HuH-7 (cell line): ENCODE results near the gene TMCC2.
A peak's percentile ranks its signal among the peaks of the same experiment; 100 is the strongest.
"Not testable (repeated sequence)": the region's sequence is repeated elsewhere in the genome, so short reads cannot be mapped to it uniquely, and the experiment has no call there.

Source experiments
- DNase-seq: peaks from one replicate; pipeline ENCODE4 v3.0.0; 2011; ENCODE audit warnings: low spot score

The TMCC2 gene

GRCh38 chr1:205280666-205281395, 53.1 kb downstream of the TMCC2 start:
- DNase-seq, result not testable (repeated sequence)

DNA sequence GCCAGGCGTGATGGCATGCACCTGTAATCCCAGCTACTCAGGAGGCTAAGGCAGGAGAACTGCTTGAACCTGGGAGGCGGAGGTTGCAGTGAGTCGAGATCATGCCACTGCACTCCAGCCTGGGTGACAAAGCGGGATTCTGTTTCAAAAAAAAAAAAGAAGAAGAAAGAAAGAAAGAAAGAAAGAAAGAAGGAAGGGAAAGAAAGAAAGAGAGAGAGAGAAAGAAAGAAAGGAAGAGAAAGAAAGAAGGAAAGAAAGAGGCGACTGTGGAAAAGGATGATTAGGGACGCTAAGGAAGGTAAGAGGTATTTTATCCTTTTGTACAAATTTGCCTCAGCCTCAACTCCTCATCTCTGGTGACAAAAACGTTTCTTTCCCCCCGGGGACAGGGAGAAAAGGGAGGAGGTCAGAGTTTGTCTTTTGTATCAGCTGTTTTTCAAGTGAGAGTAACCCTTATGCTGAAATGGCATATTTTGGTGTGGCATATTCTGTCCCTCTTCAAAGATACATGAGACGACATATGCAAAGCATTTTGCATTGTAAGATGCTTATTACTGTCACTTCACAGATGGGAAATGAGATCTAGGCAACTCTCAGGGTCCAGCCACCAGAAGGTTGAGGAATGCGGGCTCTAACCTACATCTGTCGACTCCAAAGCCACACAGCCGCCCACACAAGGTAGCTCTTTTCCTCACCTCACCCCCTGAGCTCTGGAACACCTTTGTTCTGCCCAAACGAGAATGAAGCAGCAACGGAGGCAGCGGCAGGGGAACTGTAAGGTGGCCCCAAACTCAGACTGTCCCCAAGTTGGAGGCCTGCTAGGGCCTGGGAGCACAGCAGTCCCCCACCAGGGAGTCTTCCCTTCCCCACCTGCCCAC, 55.8 kb downstream of the TMCC2 start:
- DNase-seq, result no peak

DNA sequence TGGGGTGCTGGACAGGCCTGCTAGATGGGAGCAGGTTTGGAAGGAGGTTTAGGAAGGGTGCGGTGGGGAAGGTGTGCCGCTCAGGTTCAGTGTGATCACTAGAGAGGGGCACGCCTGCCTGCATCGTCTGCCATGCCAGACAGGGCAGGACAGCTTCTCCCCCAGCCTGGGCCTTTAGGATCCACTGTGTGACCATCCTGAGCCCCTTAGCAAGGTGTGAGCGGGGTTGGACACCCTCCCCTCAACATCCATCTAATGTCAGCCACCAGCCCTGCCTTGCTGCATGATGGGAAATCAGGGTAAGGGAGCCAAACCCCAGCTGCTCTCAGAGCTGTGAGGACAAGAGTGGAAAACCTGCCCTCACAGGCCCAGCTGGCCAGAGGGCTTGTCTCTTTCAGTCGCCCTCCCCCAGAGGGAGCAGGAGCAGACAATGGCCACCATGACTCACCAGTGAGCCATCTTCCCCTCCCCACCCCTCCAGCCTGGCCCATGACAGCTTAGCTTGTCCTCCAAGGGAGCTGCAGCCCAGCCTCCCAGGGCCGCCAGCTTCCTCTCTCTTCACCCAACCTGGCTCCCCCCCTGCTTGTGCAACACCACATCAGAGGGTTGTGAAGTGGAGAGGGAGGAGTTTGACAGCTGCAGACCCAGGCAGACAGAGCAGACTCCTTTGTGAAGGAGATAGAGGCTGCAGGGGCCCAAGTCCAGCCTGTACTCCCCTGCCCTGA, 56.8 kb downstream of the TMCC2 start:
- DNase-seq, result peak; percentile 87

DNA sequence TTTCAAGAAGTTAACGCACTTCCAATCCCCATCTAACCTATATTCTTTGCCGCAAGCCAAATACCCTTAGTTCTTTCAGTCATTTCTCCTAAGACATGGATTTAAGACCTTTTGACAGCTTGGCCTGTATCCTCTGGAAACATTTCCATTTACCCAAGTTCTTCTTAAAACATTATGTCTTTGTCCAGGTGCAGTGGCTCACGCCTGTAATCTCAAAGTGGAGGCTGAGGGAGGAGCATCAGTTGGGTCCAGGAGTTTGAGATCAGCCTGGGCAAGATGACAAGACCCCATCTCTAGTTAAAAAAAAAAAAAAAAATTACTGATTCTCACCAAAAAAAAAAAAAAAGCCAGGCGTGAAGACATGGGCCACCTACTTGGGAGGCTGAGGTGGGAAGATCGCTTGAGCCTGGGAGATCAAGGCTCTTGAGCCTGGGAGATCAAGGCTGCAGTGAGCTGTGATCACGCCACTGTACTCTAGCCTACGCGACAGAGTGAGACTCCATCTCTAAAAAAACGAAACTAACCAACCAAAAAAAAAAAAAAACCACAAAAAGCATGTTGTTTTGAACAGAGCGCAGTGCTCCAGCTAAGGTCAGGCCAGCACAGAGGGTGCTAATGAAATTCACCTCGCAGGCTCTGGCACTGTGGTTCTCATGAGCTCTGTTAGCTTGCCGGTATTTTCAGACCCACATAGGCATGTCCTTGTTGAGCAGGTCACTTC, 57.8 kb downstream of the TMCC2 start:
- no peak for DNase-seq

GRCh38 chr1:205286335-205286950, 58.7 kb downstream of the TMCC2 start:
- no peak for DNase-seq

GRCh38 chr1:205287076-205287475, 59.3 kb downstream of the TMCC2 start:
- DNase-seq, result no peak

GRCh38 chr1:205287767-205288559, 60.2 kb downstream of the TMCC2 start:
- no peak for DNase-seq

DNA sequence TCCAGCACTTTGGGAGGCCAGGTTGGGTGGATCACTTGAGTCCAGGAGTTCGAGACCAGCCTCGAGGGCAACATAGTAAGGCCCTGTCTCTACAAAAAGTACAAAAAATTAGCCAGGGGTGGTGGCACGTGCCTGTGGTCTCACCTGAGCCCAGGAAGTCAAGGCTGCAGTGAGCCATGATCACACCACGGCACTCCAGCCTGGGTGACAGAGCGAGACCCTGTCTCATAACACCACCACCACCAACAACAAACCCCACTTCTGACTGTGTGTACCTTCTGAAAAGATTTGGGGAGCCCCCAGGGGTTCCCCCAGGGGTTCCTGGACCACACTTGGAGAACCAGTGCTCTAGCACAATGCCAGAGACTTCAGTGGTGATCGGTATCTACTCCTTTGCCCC, 63.9 kb downstream of the TMCC2 start:
- DNase-seq, result no peak

- DNase-seq, result no peak
These were observed 65.8 kb downstream of the TMCC2 start for GRCh38 chr1:205293350-205294074.

DNA sequence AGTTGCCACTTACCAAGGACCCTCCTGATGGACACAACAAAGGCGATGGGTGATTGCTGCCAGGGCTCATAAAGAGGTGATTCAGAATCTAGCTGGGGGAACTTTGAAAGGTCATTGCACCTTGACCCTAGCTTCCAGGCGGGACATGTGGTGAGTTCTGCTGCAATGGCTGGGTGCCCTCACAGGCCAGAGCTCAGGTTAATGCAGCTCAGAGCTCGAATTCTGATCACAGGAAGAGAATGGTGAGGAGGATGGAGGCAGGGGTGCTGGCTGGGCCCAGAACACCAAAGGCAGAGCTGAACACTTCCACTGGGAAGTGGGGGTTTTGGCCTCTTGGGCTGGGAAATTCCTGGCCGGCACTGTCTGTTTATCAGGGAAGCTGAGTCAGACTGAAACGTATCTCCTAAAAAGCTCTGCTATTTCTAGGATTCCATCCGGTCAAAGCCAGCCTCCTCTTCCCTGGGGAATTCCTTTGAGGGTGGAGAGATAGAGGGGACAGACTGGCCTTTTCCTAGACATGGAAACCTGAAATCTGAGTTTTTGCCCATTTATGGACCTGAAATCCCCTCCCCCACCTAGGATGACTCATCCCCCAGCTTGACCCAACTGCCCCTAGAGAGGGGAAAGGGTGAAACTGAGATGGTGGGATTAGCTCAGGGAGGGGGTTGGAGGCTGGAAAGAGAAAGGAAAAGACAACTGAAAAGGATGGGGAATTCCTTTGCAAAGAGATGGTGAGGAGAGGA, 66.6 kb downstream of the TMCC2 start:
- DNase-seq, result no peak

GRCh38 chr1:205294934-205295333, 67.2 kb downstream of the TMCC2 start:
- DNase-seq, result no peak

DNA sequence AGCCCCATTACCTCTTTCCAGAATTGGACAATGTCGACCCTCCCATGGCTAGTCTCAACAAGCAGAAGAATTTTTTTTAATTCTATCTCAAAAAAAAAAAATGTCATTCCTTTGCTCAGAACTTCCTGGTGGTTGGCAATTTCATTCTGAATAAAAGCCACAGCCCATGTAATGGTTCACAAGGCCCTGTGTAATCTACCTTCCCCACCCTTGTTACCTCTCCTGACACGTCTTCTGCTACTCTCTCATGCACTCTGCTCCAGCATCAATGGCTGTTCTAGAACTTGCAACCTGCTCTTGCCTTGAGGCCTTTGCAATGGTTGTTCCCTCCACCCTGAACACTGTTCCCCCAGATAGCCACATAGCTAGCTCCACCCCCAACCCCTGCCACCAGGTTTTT, 68.4 kb downstream of the TMCC2 start:
- no peak for DNase-seq

DNA sequence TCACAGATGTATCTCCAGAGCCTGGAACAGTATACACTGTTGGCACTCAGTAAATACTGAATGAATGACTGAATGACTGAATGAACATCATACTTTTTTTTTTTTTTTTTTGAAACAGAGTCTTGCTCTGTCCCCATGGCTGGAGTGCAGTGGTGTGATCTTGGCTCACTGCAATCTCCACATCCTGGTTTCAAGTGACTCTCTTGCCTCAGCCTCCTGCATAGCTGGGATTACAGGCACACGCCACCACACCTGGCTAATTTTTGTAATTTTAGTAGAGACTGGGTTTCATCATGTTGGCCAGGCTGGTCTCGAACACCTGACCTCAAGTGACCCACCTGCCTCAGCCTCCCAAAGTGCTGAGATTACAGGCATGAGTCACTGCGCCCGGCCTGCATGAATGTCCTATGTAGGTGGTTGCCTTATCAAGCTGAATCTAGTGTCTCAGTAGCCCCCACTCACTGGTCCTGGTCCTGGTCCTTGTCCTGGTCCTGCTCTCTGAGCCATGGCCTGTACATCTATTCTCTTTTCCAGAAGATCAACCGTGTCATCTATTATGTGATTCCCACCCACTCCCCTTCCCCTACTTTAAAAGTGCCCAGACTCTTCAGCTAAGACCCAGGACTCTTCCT, 69.9 kb downstream of the TMCC2 start:
- not testable (repeated sequence) for DNase-seq

DNA sequence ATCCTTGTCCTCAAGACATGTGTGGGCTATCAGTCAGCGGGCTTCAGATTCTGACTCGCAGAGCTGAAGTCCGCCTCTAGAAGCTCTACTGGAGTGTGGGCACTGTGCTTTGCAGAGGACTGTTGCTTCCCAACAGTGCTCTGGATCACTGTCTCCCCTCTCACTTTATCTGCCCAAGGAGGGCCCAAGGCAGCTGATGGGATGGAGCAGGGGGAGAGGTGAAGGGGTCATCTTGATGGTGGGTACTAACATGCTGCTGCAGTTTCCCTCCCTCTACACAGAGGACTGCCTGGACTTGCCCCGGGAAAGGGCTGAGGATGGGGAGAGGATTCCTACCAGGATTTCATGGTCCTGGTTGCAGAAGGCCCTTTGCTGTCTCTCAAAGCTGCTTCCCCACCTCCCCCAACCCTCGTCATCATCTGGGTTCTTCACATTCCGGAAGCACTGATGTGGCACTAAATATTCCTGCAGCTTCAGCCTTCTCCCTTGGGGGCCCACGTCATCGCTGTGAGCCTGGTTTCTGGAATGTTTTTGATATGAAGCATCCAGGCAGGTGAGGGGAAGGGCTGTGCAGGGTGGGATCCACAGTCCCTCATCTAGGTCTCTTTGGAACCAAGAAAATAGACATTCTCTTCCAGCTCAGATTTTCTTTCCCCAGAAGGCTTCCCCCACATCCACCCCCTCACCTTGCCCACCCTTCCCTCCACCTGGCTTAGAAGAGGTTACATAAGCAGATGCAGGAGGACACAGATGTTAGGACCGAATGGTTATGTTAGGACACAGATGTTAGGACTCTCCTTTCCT, 70.6 kb downstream of the TMCC2 start:
- no peak for DNase-seq

DNA sequence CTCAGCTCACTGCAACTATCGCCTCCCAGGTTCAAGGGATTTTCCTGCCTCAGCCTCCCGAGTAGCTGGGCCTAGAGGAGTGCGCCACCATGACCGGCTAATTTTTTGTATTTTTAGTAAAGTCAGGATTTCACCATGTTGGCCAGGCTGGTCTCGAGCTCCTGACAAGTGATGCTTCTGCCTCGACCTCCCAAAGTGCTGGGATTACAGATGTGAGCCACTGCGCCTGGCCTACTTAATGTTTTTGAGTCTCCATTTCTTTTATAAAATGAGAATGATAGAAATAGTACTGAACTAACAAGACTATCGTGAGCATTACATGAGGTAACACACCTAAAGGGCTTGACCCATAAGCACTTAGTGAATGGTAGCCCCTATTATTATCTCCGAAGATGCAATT, 72.4 kb downstream of the TMCC2 start:
- no peak for DNase-seq

GRCh38 chr1:205301205-205301821, 73.6 kb downstream of the TMCC2 start:
- peak; percentile 87 for DNase-seq

DNA sequence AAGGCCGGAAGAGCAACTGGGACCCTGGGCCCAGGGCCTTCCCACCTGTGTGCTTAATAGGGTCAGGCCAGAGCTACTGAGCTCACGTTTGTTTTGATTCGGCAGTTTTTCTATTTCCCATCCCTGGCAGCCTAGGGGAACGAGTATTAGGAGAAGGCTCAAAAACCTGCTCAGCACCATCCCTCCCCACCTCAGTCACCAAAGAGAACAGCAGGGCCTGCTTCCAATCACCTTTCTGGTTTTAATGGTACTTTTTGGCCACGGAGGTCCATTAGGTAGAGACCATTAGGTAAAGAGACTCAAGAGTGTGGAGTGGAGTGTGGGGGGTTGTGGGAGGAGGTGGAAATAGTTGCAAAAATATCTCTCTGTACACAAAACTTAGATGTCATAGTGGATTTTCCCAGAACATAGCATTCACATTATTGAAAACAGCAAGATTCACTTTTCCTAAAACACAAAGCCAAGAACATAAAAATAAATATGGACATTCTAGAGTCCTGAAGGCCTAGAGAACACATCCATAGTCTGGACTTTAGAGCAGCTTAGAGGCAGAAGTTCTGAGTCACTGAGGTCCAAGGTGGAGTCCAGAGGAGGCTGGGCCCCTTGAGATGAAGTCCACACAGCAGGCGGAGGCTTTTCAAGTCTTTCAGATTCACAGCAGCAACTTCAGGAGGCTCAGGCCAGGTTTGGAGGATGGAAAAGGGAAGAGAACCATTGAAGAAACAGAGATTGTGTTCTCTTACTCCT, 74.3 kb downstream of the TMCC2 start:
- no peak for DNase-seq
